Measurements from ENCODE around the gene GATAD2B.

GRCh38 chr1:153856763-153857162 is 66.0 kb downstream of the GATAD2B start:
- TF ChIP-seq ZNF274 (IDR thresholded peaks at IDR 0.05; ENCODE audit: low read depth, low read length) (no peak), YY1 (IDR thresholded peaks at IDR 0.05; ENCODE audit: insufficient read depth, insufficient read length) (no peak), SUZ12 (IDR thresholded peaks at IDR 0.05; ENCODE audit: extremely low read depth, insufficient read depth, insufficient read length) (no peak)

Data from NT2/D1 (cell line).